NB4 (cell line): ENCODE measurements around the gene ZXDC.

Source experiments
- DNase-seq: peaks from one replicate; pipeline ENCODE4 v3.0.0; 2010; ENCODE audit warnings: low read depth
- H3K4me3 ChIP-seq: one replicate; pipeline ENCODE4 v1.5.1; 2011; ENCODE audit warnings: mild to moderate bottlenecking, low read depth, low read length, moderate library complexity
- MYC ChIP-seq: IDR thresholded peaks from 2 replicates; pipeline ENCODE4 v1.6.1; 2011; ENCODE audit warnings: low read depth, low read length
- POLR2A ChIP-seq: IDR thresholded peaks from 2 replicates; pipeline ENCODE4 v1.6.1; 2011; ENCODE audit warnings: mild to moderate bottlenecking; ENCODE audit not compliant: insufficient read length; ENCODE audit errors: extremely low read depth
- TF ChIP-seq, protein P1 (sequence below): IDR thresholded peaks from one replicate; pipeline ENCODE4 v1.5.1; 2012; ENCODE audit warnings: low read depth, low read length
- TF ChIP-seq, protein P2 (sequence below): IDR thresholded peaks from 2 replicates; pipeline ENCODE4 v1.6.1; 2011; ENCODE audit warnings: low read depth, low read length

ZXDC gene

DNA sequence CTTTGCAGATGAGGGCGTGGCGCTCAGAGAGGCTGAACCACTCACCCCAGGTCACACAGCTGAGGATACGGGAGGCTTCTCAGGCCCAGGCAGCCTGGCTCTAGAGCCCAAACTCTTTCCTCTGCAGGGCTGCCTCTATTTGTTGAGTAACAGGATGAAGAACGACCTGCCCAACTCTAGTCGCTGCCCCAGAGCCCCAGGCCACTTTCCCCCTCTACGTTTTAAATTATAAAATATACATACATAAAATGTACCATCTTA lies 19.2 kb upstream of the ZXDC start:
- TF ChIP-seq POLR2A: no peak
- TF ChIP-seq MYC: no peak
- TF ChIP-seq, protein P1, sequence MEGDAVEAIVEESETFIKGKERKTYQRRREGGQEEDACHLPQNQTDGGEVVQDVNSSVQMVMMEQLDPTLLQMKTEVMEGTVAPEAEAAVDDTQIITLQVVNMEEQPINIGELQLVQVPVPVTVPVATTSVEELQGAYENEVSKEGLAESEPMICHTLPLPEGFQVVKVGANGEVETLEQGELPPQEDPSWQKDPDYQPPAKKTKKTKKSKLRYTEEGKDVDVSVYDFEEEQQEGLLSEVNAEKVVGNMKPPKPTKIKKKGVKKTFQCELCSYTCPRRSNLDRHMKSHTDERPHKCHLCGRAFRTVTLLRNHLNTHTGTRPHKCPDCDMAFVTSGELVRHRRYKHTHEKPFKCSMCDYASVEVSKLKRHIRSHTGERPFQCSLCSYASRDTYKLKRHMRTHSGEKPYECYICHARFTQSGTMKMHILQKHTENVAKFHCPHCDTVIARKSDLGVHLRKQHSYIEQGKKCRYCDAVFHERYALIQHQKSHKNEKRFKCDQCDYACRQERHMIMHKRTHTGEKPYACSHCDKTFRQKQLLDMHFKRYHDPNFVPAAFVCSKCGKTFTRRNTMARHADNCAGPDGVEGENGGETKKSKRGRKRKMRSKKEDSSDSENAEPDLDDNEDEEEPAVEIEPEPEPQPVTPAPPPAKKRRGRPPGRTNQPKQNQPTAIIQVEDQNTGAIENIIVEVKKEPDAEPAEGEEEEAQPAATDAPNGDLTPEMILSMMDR: no peak
- TF ChIP-seq, protein P2, sequence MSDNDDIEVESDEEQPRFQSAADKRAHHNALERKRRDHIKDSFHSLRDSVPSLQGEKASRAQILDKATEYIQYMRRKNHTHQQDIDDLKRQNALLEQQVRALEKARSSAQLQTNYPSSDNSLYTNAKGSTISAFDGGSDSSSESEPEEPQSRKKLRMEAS: no peak
- no peak overlapping the region for H3K4me3 ChIP-seq
- DNase-seq: no peak

GRCh38 chr3:126494204-126494969 lies 18.7 kb upstream of the ZXDC start:
- no peak overlapping the region for H3K4me3 ChIP-seq
- DNase-seq: no peak
- TF ChIP-seq MYC (no peak), POLR2A (no peak)
- TF ChIP-seq, protein P2: no peak
- TF ChIP-seq, protein P1: no peak

DNA sequence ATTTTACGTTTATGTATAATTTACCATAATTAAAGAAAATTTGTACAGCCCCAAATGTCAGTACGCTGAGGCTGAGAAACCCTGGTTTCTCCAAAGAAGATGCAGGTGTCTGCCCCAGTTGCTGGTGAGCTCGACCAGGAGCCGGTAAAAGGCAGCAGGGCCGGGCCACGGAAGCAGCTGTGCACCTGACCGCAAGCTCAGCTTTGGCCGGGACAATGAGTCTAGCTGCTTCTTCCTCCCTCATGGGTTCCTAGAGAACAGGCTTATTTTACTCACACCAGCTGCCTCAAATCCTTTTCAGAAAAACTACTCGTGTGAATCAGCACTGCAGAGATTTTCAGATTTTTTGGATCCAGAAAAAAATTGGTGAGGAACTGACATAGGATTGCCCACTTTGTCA lies 18.0 kb upstream of the ZXDC start:
- TF ChIP-seq, protein P1: no peak
- TF ChIP-seq POLR2A (no peak), MYC (no peak)
- TF ChIP-seq, protein P2: no peak
- peak; percentile 65 for DNase-seq
- no peak overlapping the region for H3K4me3 ChIP-seq

GRCh38 chr3:126493051-126493450 lies 17.4 kb upstream of the ZXDC start:
- peak; percentile 49 for DNase-seq
- H3K4me3 ChIP-seq: no peak overlapping the region
- TF ChIP-seq, protein P2: no peak
- TF ChIP-seq, protein P1: no peak
- TF ChIP-seq MYC (no peak), POLR2A (no peak)

GRCh38 chr3:126491221-126492013 lies 15.7 kb upstream of the ZXDC start:
- DNase-seq: peak; percentile 52
- no peak for TF ChIP-seq POLR2A

GRCh38 chr3:126490619-126491018 lies 14.9 kb upstream of the ZXDC start:
- TF ChIP-seq MYC (no peak), POLR2A (no peak)
- TF ChIP-seq, protein P2: no peak
- TF ChIP-seq, protein P1: no peak
- no peak overlapping the region for H3K4me3 ChIP-seq
- DNase-seq: no peak

More at GRCh38 chr3:126491221-126492013, 15.7 kb upstream of the ZXDC start:
- no peak overlapping the region for H3K4me3 ChIP-seq
